Activated gamma-delta T cell treated with anti-CD3 and anti-CD28 coated beads, Interleukin-2, amount 50 U/mL, for 16 hours (primary cell): ENCODE results near the gene POM121C.
"Not testable (repeated sequence)": the region's sequence is repeated elsewhere in the genome, so short reads cannot be mapped to it uniquely, and the experiment has no call there.

Experiments used
- DNase-seq: peaks from one replicate; pipeline ENCODE4 v3.0.0-alpha.2; 2020; ENCODE audit warnings: low read depth

POM121C gene

GRCh38 chr7:75423481-75423880, 62.6 kb downstream of the POM121C start:
- not testable (repeated sequence) for DNase-seq

DNA sequence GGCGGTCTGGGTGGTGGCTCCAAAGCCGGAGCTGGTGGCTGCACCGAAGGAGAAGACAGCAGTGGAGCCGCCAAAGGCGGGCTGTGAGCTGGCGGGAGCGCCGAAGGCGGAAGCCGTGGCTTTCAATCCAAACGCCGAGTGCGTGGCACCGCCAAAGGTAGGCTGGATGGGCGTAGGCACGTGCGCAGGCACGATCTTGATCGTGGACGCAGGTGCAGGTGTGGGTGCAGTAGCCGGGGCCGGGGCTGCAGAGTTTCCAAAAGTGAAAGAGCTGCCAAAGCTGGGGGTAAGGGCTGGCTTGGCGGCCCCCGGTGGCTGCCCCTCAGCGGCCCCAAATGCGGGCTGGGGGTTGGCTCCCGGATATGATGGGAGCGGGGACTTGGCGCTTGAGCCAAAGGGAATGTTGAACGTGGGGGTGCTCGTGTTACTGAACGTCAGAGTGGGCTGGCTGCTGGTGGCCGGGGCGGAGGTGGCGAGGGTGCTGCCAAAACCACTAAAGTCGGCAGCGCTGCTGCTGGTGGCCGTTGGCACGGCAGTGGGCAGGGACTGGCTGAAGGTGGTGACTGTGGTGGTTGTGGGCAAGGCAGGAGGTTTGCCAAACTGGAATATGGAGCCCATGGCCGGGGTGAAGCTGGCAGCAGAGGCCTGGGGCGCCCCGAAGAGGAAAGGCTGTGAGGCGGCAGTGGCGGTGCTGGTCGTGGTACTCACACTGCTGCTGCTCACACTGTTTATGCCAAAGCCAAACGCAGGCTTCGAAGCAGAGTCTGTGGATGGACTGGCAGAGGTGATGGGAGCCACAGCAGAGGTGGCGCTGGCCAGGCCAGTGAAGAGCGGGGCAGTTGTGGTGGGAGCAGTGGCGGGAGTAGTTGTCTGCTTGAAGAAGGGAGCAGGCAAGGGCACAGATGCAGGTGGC, 64.0 kb downstream of the POM121C start:
- not testable (repeated sequence) for DNase-seq

- not testable (repeated sequence) for DNase-seq
Measured at GRCh38 chr7:75420152-75420551, 65.9 kb downstream of the POM121C start.

- not testable (repeated sequence) for DNase-seq
Measured at GRCh38 chr7:75419693-75420092, 66.4 kb downstream of the POM121C start.

GRCh38 chr7:75419210-75419609, 66.9 kb downstream of the POM121C start:
- not testable (repeated sequence) for DNase-seq

DNA sequence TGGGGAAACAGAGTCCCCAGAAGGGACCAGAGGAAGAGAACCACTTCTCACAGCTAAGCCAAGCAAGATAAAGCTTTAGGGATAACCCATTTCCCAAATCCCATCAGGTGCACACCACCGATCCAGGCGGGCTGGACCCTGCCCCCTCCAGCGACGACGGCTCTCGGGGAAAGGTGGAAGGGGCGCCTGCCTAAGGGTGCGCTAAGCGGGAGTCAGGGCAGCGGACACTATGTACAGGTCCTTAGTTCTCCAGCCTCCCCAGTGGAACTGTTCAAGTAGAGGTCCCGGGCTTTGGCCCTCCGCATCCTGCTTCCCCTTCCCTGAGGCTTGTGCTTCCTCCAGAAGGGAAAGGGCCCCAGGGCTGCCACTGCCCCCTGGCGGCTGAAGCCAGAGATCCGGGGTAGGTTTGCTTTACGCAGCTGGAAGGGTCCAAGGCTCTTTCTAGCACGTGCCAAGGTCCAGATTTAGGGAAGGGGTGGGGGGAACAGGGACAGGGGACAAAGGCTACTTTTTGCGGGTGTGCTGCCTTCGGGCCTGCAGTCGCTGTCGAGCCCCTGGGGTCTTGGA, 67.7 kb downstream of the POM121C start:
- DNase-seq: not testable (repeated sequence)

DNA sequence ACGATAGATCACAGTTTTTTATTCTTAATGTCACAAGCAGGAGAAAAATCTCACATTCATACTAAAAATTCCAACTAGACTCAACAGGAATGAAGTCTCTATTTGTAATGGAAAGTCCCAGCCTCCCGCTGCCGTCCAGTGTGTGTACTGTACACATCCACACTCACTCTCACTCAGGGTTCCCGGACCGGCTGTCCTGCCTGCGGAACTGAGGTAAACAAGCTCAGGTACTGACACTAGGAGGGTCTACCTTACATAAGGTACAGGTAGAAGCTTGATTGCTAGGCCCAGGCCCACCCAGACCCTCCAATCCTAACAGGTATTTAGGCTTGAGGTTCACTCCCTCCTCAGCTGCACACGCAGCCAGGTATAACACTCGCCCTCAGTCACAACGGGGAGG, 69.3 kb downstream of the POM121C start:
- not testable (repeated sequence) for DNase-seq

GRCh38 chr7:75415829-75416373, 70.2 kb downstream of the POM121C start:
- DNase-seq: not testable (repeated sequence)

- not testable (repeated sequence) for DNase-seq
Measured at GRCh38 chr7:75415428-75415817, 70.7 kb downstream of the POM121C start.

DNA sequence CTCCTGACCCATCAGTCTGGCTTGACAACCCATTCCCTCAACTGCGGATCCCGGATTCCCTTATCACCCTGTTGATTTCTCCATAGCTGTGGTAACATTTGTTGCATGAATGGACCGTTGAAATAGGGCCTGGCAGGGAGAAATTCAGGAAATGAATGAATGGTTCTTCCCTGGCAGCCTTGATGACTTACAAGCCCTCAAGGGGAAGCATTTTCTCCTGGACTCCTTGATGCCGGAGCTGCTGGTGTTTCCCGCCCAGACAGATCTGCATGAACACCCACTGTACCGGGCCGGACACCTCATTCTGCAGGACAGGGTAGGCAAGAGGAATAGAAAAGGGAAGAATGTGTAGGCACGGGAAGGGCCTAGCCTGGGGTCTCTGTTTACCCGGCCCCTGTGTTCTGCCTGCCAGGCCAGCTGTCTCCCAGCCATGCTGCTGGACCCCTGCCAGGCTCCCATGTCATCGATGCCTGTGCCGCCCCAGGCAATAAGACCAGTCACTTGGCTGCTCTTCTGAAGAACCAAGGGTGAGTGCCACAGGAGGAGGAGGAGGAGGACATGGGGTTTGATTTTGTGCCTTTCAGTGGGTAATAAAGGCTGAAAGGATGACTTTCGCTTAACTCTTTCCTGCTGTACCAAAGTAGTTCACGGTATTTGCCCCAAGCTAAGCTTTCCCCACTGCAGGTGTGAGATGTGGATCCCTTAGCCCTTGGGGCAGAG, 71.2 kb downstream of the POM121C start:
- DNase-seq: not testable (repeated sequence)

DNA sequence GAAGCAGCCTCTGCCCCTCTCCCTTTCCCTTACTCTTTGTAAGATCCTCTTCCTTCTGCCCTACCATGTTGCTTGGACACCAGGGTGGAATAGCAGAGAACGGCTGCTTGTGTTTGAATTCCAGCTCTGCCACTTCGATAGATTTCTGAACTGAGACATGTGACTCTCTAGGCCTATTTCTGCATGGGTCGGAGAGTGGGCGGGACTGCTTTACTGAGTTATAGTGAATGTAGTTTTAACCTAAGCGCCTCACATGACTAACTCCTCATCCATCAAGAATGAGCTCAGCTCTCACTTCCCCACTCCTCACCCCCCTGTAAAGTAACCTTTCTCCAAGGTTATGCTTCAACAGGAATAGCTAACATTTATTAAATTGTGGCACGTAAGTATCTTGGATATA, 71.9 kb downstream of the POM121C start:
- not testable (repeated sequence) for DNase-seq

GRCh38 chr7:75410823-75411173, 75.3 kb downstream of the POM121C start:
- DNase-seq: not testable (repeated sequence)

GRCh38 chr7:75409880-75410822, 75.9 kb downstream of the POM121C start:
- not testable (repeated sequence) for DNase-seq

GRCh38 chr7:75404663-75405062, 81.4 kb downstream of the POM121C start:
- DNase-seq: not testable (repeated sequence)

DNA sequence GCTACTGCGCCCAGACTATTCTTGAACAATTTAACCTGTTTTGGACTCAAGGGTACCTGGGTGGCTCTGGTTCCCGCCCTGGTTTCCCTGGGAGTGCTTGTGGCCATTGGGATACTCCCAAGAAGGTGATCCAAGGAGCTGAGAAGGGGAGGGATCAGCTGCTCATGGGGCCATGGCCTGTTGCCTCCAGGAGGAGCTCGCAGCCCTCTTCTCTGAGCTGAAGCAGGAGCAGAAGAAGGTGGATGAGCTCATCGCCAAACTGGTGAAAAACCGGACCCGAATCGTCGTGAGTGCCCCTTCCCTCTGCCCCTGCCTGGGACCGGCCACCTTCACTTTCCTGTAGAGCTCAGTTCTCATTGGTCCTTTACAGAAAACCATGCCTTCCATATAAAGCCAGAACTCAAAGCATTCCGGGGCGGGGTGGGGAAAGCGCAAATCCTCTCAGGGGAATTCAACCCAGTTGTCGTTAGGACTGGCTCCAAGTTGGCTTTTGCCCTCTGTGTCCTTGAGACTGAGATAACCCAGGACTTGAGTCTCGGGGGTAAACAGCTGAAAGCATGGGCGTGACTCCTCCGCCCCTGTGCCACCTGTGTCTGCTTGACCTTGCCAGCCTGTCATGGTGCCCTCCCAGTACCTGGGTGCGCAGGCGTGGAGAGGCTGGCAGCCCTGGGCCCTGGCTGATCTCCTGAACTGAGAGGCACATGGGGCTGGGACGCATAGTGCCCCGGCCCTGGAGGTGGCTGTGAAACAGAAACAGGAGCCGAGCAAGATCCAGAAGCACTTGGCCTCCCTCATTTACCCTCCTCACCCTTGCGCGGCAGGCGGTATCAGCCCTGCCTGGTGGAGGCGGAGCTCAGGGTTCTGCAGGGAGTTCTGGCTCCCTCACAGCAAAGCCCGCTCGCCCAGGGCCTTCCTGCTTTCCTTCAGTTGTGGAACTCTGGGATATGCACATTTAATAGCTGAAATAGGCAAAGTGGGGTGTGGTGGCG, 82.3 kb downstream of the POM121C start:
- DNase-seq: not testable (repeated sequence)

DNA sequence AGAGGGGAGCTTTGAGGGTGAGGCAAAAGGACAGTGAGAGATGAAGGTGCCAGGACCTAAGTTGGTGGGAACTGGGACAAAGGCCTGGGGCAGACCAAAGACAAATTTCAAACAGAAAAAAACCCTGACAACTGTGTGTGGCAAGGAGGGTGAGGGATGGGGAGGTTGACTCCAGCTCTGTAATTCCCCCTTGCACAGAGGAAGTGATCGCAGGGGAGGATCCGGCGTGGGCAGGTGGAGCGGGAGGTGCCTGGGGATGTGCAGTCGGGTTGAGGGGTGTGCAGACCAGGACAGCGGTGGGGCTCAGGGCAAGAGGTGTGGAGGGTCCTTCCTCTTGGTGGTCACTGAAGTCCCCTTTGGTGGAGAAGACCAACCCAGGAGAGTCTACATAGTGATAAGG, 85.5 kb downstream of the POM121C start:
- DNase-seq: not testable (repeated sequence)

GRCh38 chr7:75398771-75399700, 87.1 kb downstream of the POM121C start:
- DNase-seq: not testable (repeated sequence)

DNA sequence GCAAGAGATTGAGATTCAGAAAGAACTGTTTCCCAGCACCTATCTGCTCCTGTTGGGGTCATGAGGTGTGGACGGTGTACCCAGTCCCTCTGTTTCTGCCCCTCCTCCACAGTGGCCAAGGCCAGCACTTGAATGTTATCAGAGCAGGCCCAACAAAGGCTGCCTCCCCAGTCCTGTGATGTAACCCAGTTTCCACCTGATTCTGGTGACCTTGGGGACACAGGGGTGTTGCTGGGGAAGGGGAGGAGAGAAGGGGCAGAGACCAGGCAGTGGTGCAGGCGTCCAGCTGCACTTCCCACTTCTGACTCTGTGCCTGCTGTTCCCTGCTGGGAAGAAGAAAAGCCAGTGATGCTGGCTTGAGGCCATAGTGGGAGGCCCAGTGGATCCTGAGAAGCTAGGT, 88.2 kb downstream of the POM121C start:
- DNase-seq: not testable (repeated sequence)

GRCh38 chr7:75395329-75395728, 90.8 kb downstream of the POM121C start, which contains the start of gene TRIM73:
TSS of gene TRIM73 (plus strand) at chr7:75395629. CDS start at chr7:75398934, 3,305 bp downstream.
- not testable (repeated sequence) for DNase-seq
